Measurements from ENCODE around the gene RSRP1. TPM values are rescaled to one million over a fixed set of nuclear protein-coding genes. Genes with fewer than 3 reads are reported as not detected.

RSRP1 gene
- total RNA-seq, 4 donors from 2014 or later, result 10.3 to 43.0 (median 20.9) TPM

GRCh38 chr1:25220666-25221065, 26.6 kb downstream of the RSRP1 start:
- Histone ChIP-seq H3K27ac (no peak overlapping the region), H3K36me3 (peaks cover 4 to 60% of the 10 kb centered on the region in 2 donors), H3K4me3 (no peak overlapping the region), H3K4me1 (no peaks in the 10 kb centered on the region), H3K9me3 (no peaks in the 10 kb centered on the region), H3K27me3 (no peaks in the 10 kb centered on the region)
- ATAC-seq (no peak), DNase-seq (no peak)
- TF ChIP-seq POLR2A (IDR thresholded peaks at IDR 0.05) (no peak), CTCF (IDR thresholded peaks at IDR 0.05 in 4 of 5, conservative IDR thresholded peaks at IDR 0.05 in 1 of 5) (no peak)
- intact Hi-C loops (cut with DNase I; ENCODE audit: low total_unique reads) (no loop called here), in situ Hi-C loops (cut with MboI; ENCODE audit: low sequenced_read_pairs in 4 of 4) (loop anchor here in 3 of 4 donors (10.0 to 25.0 kb wide), 3 partner anchors 533 to 566 kb away; no protein-coding TSS in a partner anchor)

GRCh38 chr1:25219661-25220251, 27.5 kb downstream of the RSRP1 start:
- peaks cover 4 to 53% of the 10 kb centered on the region in 2 donors for H3K36me3 ChIP-seq
- TF ChIP-seq POLR2A (IDR thresholded peaks at IDR 0.05) (no peak), CTCF (IDR thresholded peaks at IDR 0.05 in 4 of 5, conservative IDR thresholded peaks at IDR 0.05 in 1 of 5) (no peak)
- DNase-seq (no peak), ATAC-seq (no peak)
- in situ Hi-C loops (cut with MboI; ENCODE audit: low sequenced_read_pairs in 4 of 4), result loop anchor here in 3 of 4 donors (10.0 to 25.0 kb wide), 3 partner anchors 532 to 565 kb away; no protein-coding TSS in a partner anchor
- intact Hi-C loops (cut with DNase I; ENCODE audit: low total_unique reads), result no loop called here
- no peaks in the 10 kb centered on the region for H3K9me3 ChIP-seq
- no peaks in the 10 kb centered on the region for H3K27me3 ChIP-seq
- H3K4me3 ChIP-seq, result no peak overlapping the region
- no peaks in the 10 kb centered on the region for H3K4me1 ChIP-seq
- H3K27ac ChIP-seq, result no peak overlapping the region

GRCh38 chr1:25217598-25218232, 29.5 kb downstream of the RSRP1 start:
- no peak for ATAC-seq
- in situ Hi-C loops (cut with MboI; ENCODE audit: low sequenced_read_pairs in 4 of 4) (loop anchor here in 2 of 4 donors (25.0 kb wide), 2 partner anchors 530 to 555 kb away; no protein-coding TSS in a partner anchor), intact Hi-C loops (cut with DNase I; ENCODE audit: low total_unique reads) (no loop called here)
- Histone ChIP-seq H3K27ac (no peak overlapping the region), H3K36me3 (peaks cover 0 to 32% of the 10 kb centered on the region in 2 donors), H3K4me3 (no peak overlapping the region), H3K9me3 (no peaks in the 10 kb centered on the region), H3K27me3 (no peaks in the 10 kb centered on the region), H3K4me1 (no peaks in the 10 kb centered on the region)
- DNase-seq, result no peak
- TF ChIP-seq CTCF (IDR thresholded peaks at IDR 0.05 in 4 of 5, conservative IDR thresholded peaks at IDR 0.05 in 1 of 5), result no peak
- TF ChIP-seq POLR2A (IDR thresholded peaks at IDR 0.05), result no peak

- Histone ChIP-seq H3K27me3 (no peaks in the 10 kb centered on the region), H3K36me3 (peaks cover 0 to 25% of the 10 kb centered on the region in 2 donors), H3K27ac (no peak overlapping the region), H3K4me3 (no peak overlapping the region), H3K4me1 (no peaks in the 10 kb centered on the region), H3K9me3 (no peaks in the 10 kb centered on the region)
- ATAC-seq (no peak), DNase-seq (no peak)
- in situ Hi-C loops (cut with MboI; ENCODE audit: low sequenced_read_pairs in 4 of 4) (loop anchor here in 2 of 4 donors (25.0 kb wide), 2 partner anchors 530 to 555 kb away; no protein-coding TSS in a partner anchor), intact Hi-C loops (cut with DNase I; ENCODE audit: low total_unique reads) (no loop called here)
- no peak for TF ChIP-seq CTCF (IDR thresholded peaks at IDR 0.05 in 4 of 5, conservative IDR thresholded peaks at IDR 0.05 in 1 of 5)
- no peak for TF ChIP-seq POLR2A (IDR thresholded peaks at IDR 0.05)
These were observed 30.2 kb downstream of the RSRP1 start for GRCh38 chr1:25217015-25217414.
